Brain microvascular endothelial cell (primary cell): Measurements from ENCODE around the gene RNF151.
A peak's percentile ranks its signal among the peaks of the same experiment; 100 is the strongest.
"Not testable (repeated sequence)": the region's sequence is repeated elsewhere in the genome, so short reads cannot be mapped to it uniquely, and the experiment has no call there.

Experiments
- DNase-seq: peaks from one replicate; pipeline ENCODE4 v3.0.0-alpha.2; 2020
- H3K27ac ChIP-seq: fragments of 250-450 bp; sonication (Bioruptor Pico); 2 replicates; pipeline ENCODE4 v1.5.1; 2020; ENCODE audit warnings: mild to moderate bottlenecking, moderate library complexity
- H3K27me3 ChIP-seq: fragments of 250-450 bp; sonication (Bioruptor Pico); replicated peaks from 2 replicates; pipeline ENCODE4 v1.5.1; 2020; ENCODE audit warnings: mild to moderate bottlenecking
- H3K36me3 ChIP-seq: fragments of 250-450 bp; sonication (Bioruptor Pico); replicated peaks from 2 replicates; pipeline ENCODE4 v1.5.1; 2020; ENCODE audit warnings: mild to moderate bottlenecking
- H3K4me3 ChIP-seq: 2 replicates; pipeline ENCODE4 v1.5.1; 2011; ENCODE audit warnings: low read depth, mild to moderate bottlenecking, control low read depth, low read length, moderate library complexity
- in situ Hi-C: cut with HindIII; loops from 2 replicates; pipeline ENCODE4 v1.10.0; 2017; ENCODE audit warnings: low sequenced_read_pairs, low pct_ligation_motif_present
- TF ChIP-seq, protein P1 (sequence below): IDR thresholded peaks from 2 replicates; pipeline ENCODE4 v1.5.1; 2011; ENCODE audit warnings: low read depth, mild to moderate bottlenecking, moderate library complexity, low read length, control low read depth, inconsistent platforms; ENCODE audit errors: missing control alignments

The RNF151 gene

DNA sequence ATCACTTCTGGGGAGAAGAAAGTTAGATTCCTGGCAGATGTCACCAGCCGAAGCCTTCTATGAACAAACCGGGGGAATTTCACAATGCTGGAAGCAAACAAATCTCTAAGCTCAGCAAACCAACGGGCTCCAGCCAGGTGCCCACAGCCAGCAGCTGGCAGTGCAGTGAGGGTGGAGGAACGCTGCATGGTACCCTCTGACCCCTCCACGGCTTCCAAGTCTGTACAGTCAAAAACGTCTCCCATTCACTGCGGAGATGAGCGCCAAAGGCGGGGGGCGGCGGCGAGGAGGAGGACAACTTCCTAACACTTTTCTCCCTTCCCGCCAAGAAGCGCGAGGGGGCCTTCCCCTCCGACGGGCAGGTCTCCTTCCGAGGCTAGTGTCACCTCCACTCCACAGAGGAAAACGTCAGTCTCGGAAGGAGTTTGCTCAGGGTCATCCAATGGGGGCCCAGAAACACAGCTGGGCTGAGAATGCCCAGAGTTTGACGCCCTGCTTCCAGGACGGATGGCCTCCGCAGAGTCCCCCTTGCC is 42.0 kb downstream of the RNF151 start:
- Histone ChIP-seq H3K4me3 (peak overlapping the region; percentile 73), H3K27ac (peak overlapping the region; percentile 69), H3K36me3 (no peaks in the 10 kb centered on the region), H3K27me3 (no peaks in the 10 kb centered on the region)
- no peak for DNase-seq
- TF ChIP-seq, protein P1, sequence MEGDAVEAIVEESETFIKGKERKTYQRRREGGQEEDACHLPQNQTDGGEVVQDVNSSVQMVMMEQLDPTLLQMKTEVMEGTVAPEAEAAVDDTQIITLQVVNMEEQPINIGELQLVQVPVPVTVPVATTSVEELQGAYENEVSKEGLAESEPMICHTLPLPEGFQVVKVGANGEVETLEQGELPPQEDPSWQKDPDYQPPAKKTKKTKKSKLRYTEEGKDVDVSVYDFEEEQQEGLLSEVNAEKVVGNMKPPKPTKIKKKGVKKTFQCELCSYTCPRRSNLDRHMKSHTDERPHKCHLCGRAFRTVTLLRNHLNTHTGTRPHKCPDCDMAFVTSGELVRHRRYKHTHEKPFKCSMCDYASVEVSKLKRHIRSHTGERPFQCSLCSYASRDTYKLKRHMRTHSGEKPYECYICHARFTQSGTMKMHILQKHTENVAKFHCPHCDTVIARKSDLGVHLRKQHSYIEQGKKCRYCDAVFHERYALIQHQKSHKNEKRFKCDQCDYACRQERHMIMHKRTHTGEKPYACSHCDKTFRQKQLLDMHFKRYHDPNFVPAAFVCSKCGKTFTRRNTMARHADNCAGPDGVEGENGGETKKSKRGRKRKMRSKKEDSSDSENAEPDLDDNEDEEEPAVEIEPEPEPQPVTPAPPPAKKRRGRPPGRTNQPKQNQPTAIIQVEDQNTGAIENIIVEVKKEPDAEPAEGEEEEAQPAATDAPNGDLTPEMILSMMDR = no peak
- in situ Hi-C loops = no loop called here

DNA sequence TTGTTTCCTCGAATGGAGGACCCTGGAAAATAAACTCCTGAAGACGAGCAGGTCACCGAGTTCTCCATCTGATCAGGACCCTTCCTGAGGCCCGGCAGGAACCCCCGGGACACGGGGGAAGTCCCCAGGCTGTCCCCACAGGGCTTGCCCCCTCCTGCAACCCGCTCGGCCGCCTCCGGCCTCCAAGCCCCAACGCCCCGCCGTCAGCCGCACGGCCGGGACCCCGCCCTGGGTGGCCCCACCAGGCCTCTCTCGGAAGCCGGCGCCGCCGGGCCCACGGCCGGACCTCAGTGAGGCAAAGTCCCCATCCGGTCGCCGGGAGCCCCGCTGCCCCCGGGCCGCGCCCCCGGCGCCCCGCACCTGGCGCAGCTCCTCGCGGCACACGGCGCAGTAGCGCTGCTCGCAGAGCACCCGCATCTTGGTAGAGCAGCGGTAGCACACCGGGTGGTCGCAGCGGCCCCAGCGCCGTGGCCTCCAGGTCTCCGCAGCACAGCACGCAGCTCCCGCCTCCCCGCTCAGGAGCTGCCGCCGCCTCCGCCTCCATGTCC is 42.6 kb downstream of the RNF151 start:
- H3K4me3 ChIP-seq = peak overlapping the region; percentile 73
- DNase-seq = no peak
- no peaks in the 10 kb centered on the region for H3K27me3 ChIP-seq
- in situ Hi-C loops = no loop called here
- H3K27ac ChIP-seq = peak overlapping the region; percentile 69
- TF ChIP-seq, protein P1 = no peak
- no peaks in the 10 kb centered on the region for H3K36me3 ChIP-seq

DNA sequence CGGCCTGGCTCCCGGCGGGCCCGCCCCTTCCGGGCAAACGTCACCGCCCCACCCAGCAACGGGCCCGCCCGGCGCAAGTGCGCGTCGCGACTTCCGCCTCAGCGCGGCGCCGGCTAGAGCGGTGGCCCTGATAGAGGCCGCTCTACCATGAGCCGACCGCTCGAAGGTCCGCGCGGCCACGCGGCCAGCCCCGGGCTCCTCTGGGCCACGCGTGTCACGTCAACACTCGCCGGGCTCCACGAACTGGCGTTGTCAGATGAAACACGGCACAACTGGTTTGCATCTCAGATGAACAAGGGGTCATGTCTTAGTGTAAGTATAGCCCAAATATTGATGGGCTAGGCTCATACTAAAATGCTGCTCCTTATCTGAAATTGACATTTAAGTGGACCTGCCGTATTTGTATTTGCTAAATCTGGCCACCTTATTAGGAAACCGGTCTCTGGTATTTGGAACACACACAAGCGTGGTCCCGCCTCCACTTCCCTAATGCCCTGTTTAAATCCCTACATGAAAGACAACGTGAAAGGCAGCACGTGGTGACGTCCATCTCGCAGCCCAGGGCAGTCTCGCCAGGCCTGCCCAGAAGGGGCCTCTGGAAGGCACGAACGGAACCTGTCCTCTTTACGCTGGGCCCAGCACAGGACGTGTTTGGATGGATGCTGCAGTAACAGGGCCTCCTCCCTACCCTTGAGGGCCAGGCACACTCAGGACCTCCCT is 43.3 kb downstream of the RNF151 start, which contains the start of gene ZNF598:
TSS of gene ZNF598 (minus strand) at position 31 of the 720 bp plus-strand sequence.
- TF ChIP-seq, protein P1 = no peak
- Histone ChIP-seq H3K36me3 (no peaks in the 10 kb centered on the region), H3K4me3 (peak within 1 kb of the TSS; percentile 81), H3K27me3 (no peaks in the 10 kb centered on the region), H3K27ac (peak within 1 kb of the TSS; percentile 92)
- in situ Hi-C loops = no loop called here
- DNase-seq = peak; percentile 51

DNA sequence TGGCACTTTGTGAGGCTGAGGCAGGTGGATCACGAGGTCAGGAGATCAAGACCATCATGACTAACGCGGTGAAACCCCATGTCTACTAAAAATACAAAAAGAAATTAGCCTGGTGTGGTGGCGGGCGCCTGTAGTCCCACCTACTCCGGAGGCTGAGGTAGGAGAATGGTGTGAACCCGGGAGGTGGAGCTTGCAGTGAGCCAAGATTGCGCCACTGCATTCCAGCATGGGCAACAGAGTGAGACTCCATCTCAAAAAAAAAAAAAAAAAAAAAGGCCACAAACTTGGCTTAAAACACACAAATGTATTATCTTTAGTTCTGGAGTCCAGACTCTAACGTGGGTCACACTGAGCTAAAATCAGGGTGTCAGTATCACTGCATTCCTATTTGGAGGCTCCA is 45.1 kb downstream of the RNF151 start:
- in situ Hi-C loops, DNase-seq, H3K27me3 ChIP-seq, H3K4me3 ChIP-seq, H3K27ac ChIP-seq, H3K36me3 ChIP-seq: not testable (repeated sequence)

DNA sequence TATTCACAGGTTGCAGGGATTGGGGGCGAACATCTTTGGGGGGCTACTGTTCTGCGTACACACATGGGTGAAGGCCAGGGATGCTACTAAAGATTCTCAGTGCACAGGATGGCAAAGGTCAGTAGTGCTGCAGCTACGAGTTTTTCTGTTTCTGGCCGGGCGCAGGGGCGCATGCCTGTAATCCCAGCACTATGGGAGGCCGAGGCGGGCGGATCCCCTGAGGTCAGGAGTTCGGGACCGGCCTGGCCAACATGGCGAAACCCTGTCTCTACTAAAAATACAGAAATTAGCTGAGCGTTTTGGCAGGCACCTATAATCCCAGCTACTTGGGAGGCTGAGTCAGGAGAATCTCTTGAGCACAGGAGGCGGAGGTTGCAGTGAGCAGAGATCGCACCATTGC is 46.9 kb downstream of the RNF151 start:
- TF ChIP-seq, protein P1 = no peak
- no peaks in the 10 kb centered on the region for H3K27me3 ChIP-seq
- H3K27ac ChIP-seq = no peak overlapping the region
- in situ Hi-C loops = no loop called here
- no peak overlapping the region for H3K4me3 ChIP-seq
- no peak for DNase-seq
- H3K36me3 ChIP-seq = no peaks in the 10 kb centered on the region

DNA sequence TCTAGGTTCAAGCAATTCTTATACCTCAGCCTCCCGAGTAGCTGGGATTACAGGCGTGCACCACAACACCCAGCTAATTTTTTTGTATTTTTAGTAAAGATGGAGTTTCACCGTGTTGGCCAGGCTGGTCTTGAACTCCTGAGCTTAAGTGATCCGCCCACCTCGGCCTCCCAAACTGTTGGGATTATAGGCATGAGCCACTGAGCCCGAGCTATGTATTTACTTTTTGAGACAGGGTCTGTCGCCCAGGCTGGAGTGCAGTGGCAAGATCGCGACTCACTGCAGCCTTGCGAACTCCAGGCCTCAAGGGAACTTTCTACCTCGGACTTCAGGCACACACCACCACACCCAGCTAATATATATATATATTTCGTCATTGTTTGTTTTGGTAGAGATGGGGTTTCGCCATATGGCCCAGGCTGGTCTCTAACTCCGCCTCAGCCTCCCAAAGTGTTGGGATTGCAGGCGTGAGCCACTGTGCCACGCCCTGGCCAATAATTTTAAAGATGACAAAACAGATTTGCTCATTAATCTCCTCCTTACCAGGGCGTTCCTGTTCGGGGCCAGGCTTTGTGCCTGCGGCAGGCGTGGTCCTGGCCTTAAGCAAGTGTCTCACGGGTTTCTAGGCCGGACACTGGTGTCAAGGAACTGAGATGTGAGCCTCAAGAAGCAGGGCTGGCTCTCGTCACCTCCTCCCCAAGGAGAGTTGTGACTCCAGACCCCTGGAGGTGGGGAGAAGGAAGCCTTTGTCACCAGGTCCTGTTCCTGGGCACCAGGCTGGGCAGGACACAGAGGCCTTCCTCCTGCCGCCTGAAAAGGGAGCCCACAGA is 48.7 kb downstream of the RNF151 start:
- in situ Hi-C loops = no loop called here
- Histone ChIP-seq H3K36me3 (no peaks in the 10 kb centered on the region), H3K27me3 (peaks cover 9% of the 10 kb centered on the region), H3K4me3 (no peak overlapping the region), H3K27ac (no peak overlapping the region)
- TF ChIP-seq, protein P1 = no peak
- DNase-seq = no peak
